ENCODE measurements around the gene CYP1A1. TPM values are rescaled to one million over a fixed set of nuclear protein-coding genes. Genes with fewer than 3 reads are reported as not detected.

Gene CYP1A1
- total and polyA plus RNA-seq, 2 of the 4 experiments (the other 2 are of a cell fraction), result under 0.01 to 0.03 TPM

DNA sequence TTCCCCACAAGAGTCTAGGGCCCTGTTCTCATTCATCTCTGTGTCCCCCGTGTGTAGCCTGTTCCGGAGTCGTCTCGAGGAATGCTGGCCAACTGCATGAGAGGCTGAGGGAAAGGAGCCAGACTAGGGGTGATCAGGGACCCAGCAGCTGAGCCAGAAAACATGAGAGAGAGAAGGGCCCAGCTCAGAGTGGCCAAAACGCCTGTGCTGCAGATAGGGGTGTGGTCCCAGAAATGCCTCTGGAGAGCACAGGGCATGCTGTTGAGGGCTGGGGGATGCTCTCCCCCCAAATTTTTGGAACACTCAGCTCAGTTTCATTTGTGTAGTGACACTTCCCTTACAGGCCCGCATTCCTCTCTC lies 37.4 kb upstream of the CYP1A1 start:
- intact Hi-C loops (cut with micrococcal nuclease), result no loop called here
- BruUV-seq (replicated peaks), result no TSS peak

More for the DNA sequence above, 37.4 kb upstream of the CYP1A1 start:
- no peak overlapping the region for H3K56ac ChIP-seq (ENCODE audit: extremely low read depth, insufficient read depth, low read length)
- 6% methylated on average over 3 of the region's 6 CpGs; no CpG with 5 or more reads in 1 of the 2 experiments for whole genome bisulfite sequencing, 2 experiments (ENCODE audit: extremely low coverage in 2 of 2, insufficient read length in 1 of 2)
- H3K14ac ChIP-seq (replicated peaks; ENCODE audit: low read depth, low read length), result no peak overlapping the region
- ChIA-PET POLR2A (ENCODE audit: unreplicated experiment) (no interaction called here), CTCF (interaction anchor here (1.4 kb wide), 1 partner anchor 8 kb away, joined by 9 read pairs; no protein-coding TSS in a partner anchor)
- ATAC-seq (ENCODE audit: low read depth) (no peak), DNase-seq (no peak)
- H3K23ac ChIP-seq (ENCODE audit: low read depth, low read length), result no peak overlapping the region
- no peak overlapping the region for H2AK5ac ChIP-seq (ENCODE audit: low read depth, low read length)
- no peak overlapping the region for H2AFZ ChIP-seq (replicated peaks; ENCODE audit: low read length, poor library complexity)
- no peak overlapping the region for H2BK5ac ChIP-seq (ENCODE audit: low read depth, low read length, poor library complexity, severe bottlenecking)
- H3K4me2 ChIP-seq (ENCODE audit: low read depth, low read length), result no peak overlapping the region
- dilution Hi-C loops (cut with HindIII; ENCODE audit: low sequenced_read_pairs, unreplicated experiment) (no loop called here), in situ Hi-C loops (cut with MboI; ENCODE audit: low sequenced_read_pairs) (no loop called here)
- H3K9me1 ChIP-seq (ENCODE audit: insufficient read depth, low read length), result no peaks in the 10 kb centered on the region
- H3K27me3 ChIP-seq (ENCODE audit: control insufficient read depth, insufficient read depth, low read length), result peaks cover 38% of the 10 kb centered on the region
- H2AK9ac ChIP-seq (replicated peaks; ENCODE audit: low read depth, low read length, poor library complexity), result no peak overlapping the region
- no peak overlapping the region for H4K8ac ChIP-seq (ENCODE audit: low read depth in 2 of 2, low read length in 2 of 2)
- H4K5ac ChIP-seq (ENCODE audit: low read depth, low read length), result no peak overlapping the region
- H3K36me3 ChIP-seq (ENCODE audit: control insufficient read depth, insufficient read depth, low read length), result no peaks in the 10 kb centered on the region
- H3K4ac ChIP-seq (ENCODE audit: low read depth, low read length), result no peak overlapping the region
- H3K4me1 ChIP-seq (ENCODE audit: control insufficient read depth, insufficient read depth, low read length), result no peaks in the 10 kb centered on the region
- H4K91ac ChIP-seq (ENCODE audit: insufficient read depth, low read depth, low read length), result no peak overlapping the region
- no peak overlapping the region for H2BK20ac ChIP-seq (ENCODE audit: low read depth, low read length)
- H2BK120ac ChIP-seq (ENCODE audit: low read depth, low read length), result no peak overlapping the region
- no peak overlapping the region for H3K18ac ChIP-seq (ENCODE audit: low read depth, low read length)
- no peak overlapping the region for H2BK15ac ChIP-seq (ENCODE audit: low read depth, low read length)
- no peak overlapping the region for H3K27ac ChIP-seq (ENCODE audit: insufficient read depth, low read length)
- H3K79me1 ChIP-seq (ENCODE audit: low read depth in 1 of 2, low read length in 2 of 2), result no peaks in the 10 kb centered on the region
- H3K4me3 ChIP-seq (ENCODE audit: insufficient read depth, low read depth, low read length), result no peak overlapping the region
- H3K9me3 ChIP-seq (ENCODE audit: control insufficient read depth, insufficient read depth, low read length), result no peaks in the 10 kb centered on the region
- TF ChIP-seq MXI1 (IDR thresholded peaks at IDR 0.05; ENCODE audit: borderline replicate concordance, low read depth, low read length) (no peak), RFX5 (IDR thresholded peaks at IDR 0.05; ENCODE audit: low read depth, low read length) (no peak), RAD21 (IDR thresholded peaks at IDR 0.05; ENCODE audit: low read length) (no peak), BHLHE40 (IDR thresholded peaks at IDR 0.05; ENCODE audit: low read depth, low read length) (no peak)
- no peak overlapping the region for H3K9ac ChIP-seq (ENCODE audit: low read depth, low read length)
- H4K20me1 ChIP-seq (ENCODE audit: insufficient read depth, low read length), result no peaks in the 10 kb centered on the region

All from IMR-90 (cell line).